Glutamatergic neuron (in vitro differentiated cells): ENCODE data around the gene ARHGAP21. TPM values are rescaled to one million over a fixed set of nuclear protein-coding genes. Genes with fewer than 3 reads are reported as not detected.

Experiments
- DNase-seq: peaks from one replicate; pipeline ENCODE4 v3.0.0; 2022
- H3K27ac Mint-ChIP-seq: one replicate; pipeline ENCODE4 v1.8.0; 2020; ENCODE audit warnings: mild to moderate bottlenecking, mixed read lengths, inconsistent platforms; ENCODE audit not compliant: unreplicated experiment
- H3K27me3 Mint-ChIP-seq: one replicate; pipeline ENCODE4 v1.8.0; 2020; ENCODE audit warnings: mild to moderate bottlenecking, moderate library complexity, mixed read lengths, inconsistent platforms; ENCODE audit not compliant: unreplicated experiment
- H3K36me3 Mint-ChIP-seq: one replicate; pipeline ENCODE4 v1.8.0; 2020; ENCODE audit warnings: mild to moderate bottlenecking, mixed read lengths, inconsistent platforms; ENCODE audit not compliant: unreplicated experiment
- H3K4me1 Mint-ChIP-seq: one replicate; pipeline ENCODE4 v1.8.0; 2020; ENCODE audit warnings: mild to moderate bottlenecking, low read depth, mixed read lengths, inconsistent platforms; ENCODE audit not compliant: unreplicated experiment
- H3K4me3 Mint-ChIP-seq: one replicate; pipeline ENCODE4 v1.8.0; 2020; ENCODE audit warnings: mild to moderate bottlenecking, mixed read lengths, inconsistent platforms; ENCODE audit not compliant: unreplicated experiment
- H3K9me3 Mint-ChIP-seq: one replicate; pipeline ENCODE4 v1.8.0; 2020; ENCODE audit warnings: mild to moderate bottlenecking, moderate library complexity, mixed read lengths, inconsistent platforms; ENCODE audit not compliant: unreplicated experiment
- total RNA-seq: library from RNA; stranded (reverse); fragmentation: NEBNext Ultra II Directional; extraction: Animal tissue kit (Norgen Biotek cat#: 25700); gene quantifications from one replicate; pipeline ENCODE4 v1.2.1, GENCODE V29; 2021; ENCODE audit not compliant: unreplicated experiment
- TF ChIP-seq, protein P1 (sequence below): fragments of 200-600 bp; sonication (generic); IDR thresholded peaks from one replicate; pipeline ENCODE4 v1.5.0; 2021; ENCODE audit not compliant: partially characterized antibody, unreplicated experiment

ARHGAP21 gene
- total RNA-seq, 1 donor from 2014 or later, result 217 TPM

DNA sequence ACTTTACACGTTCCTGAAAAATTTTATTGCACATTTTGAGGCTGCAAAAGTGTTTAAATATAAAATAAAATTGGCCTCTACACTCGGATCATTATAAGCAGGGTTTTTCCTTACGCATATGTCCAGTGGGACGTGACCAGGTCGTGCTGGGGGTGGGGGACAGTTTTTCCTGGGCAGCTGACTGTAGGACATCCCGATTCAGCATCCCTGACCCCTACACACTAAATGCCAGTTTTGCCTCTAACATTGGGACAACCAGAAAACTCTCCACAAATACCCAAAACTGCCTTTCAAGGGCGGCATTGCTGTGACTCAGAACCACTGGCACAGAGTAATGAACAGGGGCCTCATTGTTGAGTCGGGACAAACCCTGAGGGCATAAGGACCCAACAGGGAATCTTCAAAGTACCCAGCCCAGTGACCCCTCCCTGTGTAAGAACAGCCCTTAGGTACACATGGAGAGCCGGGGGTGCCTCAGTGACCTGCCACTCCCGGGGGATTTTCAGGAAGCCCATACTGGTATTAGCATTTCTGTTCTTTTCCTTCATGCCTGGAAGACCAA lies 170.6 kb downstream of the ARHGAP21 start:
- no peak overlapping the region for H3K27ac Mint-ChIP-seq
- no peak overlapping the region for H3K4me3 Mint-ChIP-seq
- no peak for DNase-seq
- H3K4me1 Mint-ChIP-seq, result no peaks in the 10 kb centered on the region
- H3K9me3 Mint-ChIP-seq, result peaks cover 2% of the 10 kb centered on the region
- no peaks in the 10 kb centered on the region for H3K36me3 Mint-ChIP-seq
- peaks cover 3% of the 10 kb centered on the region for H3K27me3 Mint-ChIP-seq
- TF ChIP-seq, protein P1, sequence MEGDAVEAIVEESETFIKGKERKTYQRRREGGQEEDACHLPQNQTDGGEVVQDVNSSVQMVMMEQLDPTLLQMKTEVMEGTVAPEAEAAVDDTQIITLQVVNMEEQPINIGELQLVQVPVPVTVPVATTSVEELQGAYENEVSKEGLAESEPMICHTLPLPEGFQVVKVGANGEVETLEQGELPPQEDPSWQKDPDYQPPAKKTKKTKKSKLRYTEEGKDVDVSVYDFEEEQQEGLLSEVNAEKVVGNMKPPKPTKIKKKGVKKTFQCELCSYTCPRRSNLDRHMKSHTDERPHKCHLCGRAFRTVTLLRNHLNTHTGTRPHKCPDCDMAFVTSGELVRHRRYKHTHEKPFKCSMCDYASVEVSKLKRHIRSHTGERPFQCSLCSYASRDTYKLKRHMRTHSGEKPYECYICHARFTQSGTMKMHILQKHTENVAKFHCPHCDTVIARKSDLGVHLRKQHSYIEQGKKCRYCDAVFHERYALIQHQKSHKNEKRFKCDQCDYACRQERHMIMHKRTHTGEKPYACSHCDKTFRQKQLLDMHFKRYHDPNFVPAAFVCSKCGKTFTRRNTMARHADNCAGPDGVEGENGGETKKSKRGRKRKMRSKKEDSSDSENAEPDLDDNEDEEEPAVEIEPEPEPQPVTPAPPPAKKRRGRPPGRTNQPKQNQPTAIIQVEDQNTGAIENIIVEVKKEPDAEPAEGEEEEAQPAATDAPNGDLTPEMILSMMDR, result no peak

DNA sequence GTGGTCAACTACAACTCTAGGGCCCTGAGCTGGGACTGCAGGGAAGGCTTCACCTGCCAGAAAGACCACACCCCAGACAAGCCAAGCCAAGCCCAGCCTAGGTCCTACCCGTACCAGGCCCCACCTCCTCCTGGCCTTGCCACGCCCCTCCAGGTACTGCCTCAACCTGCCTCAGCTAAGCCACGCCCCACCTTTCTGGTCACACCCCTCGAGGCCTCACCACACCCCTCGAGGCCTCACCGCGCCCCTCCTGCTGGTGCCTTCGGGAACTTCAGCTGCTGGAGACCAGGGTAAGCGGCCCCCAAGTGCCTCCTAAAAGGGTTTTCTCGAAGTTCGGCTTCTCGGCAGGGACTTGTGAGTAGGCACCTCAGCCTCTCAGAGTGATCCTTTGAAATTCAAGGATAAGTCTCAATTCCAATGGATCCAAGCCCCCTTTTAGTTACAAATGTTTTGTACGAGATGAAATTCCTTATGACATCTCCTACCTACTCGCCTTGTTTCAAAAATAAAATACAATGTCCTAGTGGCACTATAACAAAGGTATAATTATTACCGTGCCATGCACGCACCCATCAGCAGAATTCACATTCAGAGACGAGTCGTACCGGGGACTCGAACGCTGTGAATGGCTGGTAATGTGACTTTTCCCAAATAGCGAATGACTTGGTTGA lies 171.2 kb downstream of the ARHGAP21 start:
- peaks cover 3% of the 10 kb centered on the region for H3K27me3 Mint-ChIP-seq
- peak; percentile 32 for DNase-seq
- TF ChIP-seq, protein P1, result peak; percentile 43
- H3K4me1 Mint-ChIP-seq, result no peaks in the 10 kb centered on the region
- H3K27ac Mint-ChIP-seq, result no peak overlapping the region
- H3K36me3 Mint-ChIP-seq, result no peaks in the 10 kb centered on the region
- no peaks in the 10 kb centered on the region for H3K9me3 Mint-ChIP-seq
- no peak overlapping the region for H3K4me3 Mint-ChIP-seq

DNA sequence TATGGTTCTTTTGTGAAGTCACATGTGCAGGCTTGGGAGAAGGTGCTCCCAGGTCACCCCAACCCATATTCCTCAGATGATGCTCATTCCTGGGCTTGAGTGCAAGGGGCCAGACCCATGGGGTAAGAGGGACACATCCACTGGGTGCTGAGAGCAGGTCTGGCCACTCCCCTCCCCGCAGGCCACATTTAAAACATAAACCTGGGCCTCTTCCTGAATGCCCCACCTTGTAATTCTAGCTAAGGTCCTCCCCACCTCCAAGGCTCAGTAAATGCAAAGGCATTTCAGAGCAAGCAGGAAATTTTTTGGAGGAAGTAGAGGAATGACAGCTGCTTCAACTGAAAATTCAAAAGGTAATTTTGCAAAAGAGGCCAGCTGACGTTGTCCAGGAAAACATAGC lies 172.5 kb downstream of the ARHGAP21 start:
- TF ChIP-seq, protein P1, result no peak
- no peaks in the 10 kb centered on the region for H3K4me1 Mint-ChIP-seq
- DNase-seq, result no peak
- peaks cover 3% of the 10 kb centered on the region for H3K27me3 Mint-ChIP-seq
- no peaks in the 10 kb centered on the region for H3K9me3 Mint-ChIP-seq
- H3K36me3 Mint-ChIP-seq, result peaks cover under 1% of the 10 kb centered on the region
- H3K27ac Mint-ChIP-seq, result no peak overlapping the region
- H3K4me3 Mint-ChIP-seq, result no peak overlapping the region

DNA sequence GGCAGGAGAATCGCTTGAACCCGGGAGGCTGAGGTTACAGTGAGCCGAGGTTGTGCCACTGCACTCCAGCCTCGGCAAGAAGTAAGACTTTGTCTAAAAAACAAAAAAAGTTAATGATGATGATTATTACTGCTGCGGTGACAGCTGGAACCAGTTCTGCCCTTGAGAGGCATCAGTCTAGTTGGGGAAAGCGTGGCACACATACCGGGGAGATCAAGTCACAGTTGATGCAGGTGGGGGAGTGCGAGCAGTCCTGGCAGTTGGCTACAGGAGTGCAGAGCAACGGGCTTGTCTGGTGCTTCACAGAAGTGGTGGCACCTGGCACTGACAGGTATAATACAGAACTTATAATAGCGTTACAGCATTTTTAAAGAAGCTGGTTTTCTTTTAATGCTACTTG lies 173.0 kb downstream of the ARHGAP21 start:
- H3K36me3 Mint-ChIP-seq, result peaks cover 5% of the 10 kb centered on the region
- H3K4me1 Mint-ChIP-seq, result no peaks in the 10 kb centered on the region
- H3K27ac Mint-ChIP-seq, result no peak overlapping the region
- no peak overlapping the region for H3K4me3 Mint-ChIP-seq
- peaks cover 3% of the 10 kb centered on the region for H3K27me3 Mint-ChIP-seq
- DNase-seq, result no peak
- H3K9me3 Mint-ChIP-seq, result no peaks in the 10 kb centered on the region
- TF ChIP-seq, protein P1, result no peak

DNA sequence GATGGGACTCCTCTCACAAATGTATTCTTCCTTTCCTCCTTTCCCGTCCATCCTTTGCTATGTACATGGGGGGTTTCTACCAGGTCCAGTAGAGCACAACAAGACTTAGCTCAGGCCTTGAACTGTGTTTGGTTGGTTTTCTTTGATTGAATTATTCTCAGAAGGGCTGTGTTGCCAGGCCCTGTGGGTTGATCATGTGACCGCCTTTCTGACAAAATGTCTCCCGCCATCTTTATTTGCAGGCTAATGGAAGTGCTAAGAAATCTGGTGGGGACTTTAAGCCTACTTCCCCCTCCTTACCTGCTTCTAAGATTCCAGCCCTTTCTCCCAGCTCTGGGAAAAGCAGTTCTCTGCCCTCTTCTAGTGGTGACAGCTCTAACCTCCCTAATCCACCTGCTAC lies 178.1 kb downstream of the ARHGAP21 start:
- H3K4me1 Mint-ChIP-seq, result no peaks in the 10 kb centered on the region
- H3K27ac Mint-ChIP-seq, result no peak overlapping the region
- no peaks in the 10 kb centered on the region for H3K9me3 Mint-ChIP-seq
- no peak overlapping the region for H3K4me3 Mint-ChIP-seq
- peaks cover 9% of the 10 kb centered on the region for H3K36me3 Mint-ChIP-seq
- H3K27me3 Mint-ChIP-seq, result peaks cover 3% of the 10 kb centered on the region
- no peak for DNase-seq
- TF ChIP-seq, protein P1, result no peak
